Hepatocyte (in vitro differentiated cells): Measurements from ENCODE around the gene NTSR1. TPM values are rescaled to one million over a fixed set of nuclear protein-coding genes. Genes with fewer than 3 reads are reported as not detected.
A peak's percentile ranks its signal among the peaks of the same experiment; 100 is the strongest.

Source experiments
- DNase-seq: peaks from one replicate; pipeline ENCODE4 v3.0.0-alpha.2; 2016; ENCODE audit warnings: low spot score
- H2AFZ ChIP-seq: fragments of 200-600 bp; sonication (generic); 2 replicates; pipeline ENCODE4 v1.6.0; 2016; ENCODE audit warnings: antibody characterized with exemption, mild to moderate bottlenecking
- H3K27ac ChIP-seq: fragments of 200-600 bp; sonication (generic); 2 replicates; pipeline ENCODE4 v1.5.1; 2016; ENCODE audit warnings: mild to moderate bottlenecking
- H3K27me3 ChIP-seq: fragments of 200-600 bp; sonication (generic); 2 replicates; pipeline ENCODE4 v1.6.1; 2016
- H3K36me3 ChIP-seq: fragments of 200-600 bp; sonication (generic); replicated peaks from 2 replicates; pipeline ENCODE4 v1.5.1; 2016; ENCODE audit warnings: low read depth; ENCODE audit not compliant: insufficient read depth
- H3K4me1 ChIP-seq: fragments of 200-600 bp; sonication (generic); 2 replicates; pipeline ENCODE4 v1.5.1; 2016; ENCODE audit warnings: mild to moderate bottlenecking, moderate library complexity; ENCODE audit not compliant: insufficient read depth
- H3K4me2 ChIP-seq: fragments of 200-600 bp; sonication (generic); 2 replicates; pipeline ENCODE4 v1.6.0; 2016
- H3K4me3 ChIP-seq: fragments of 200-600 bp; sonication (generic); 2 replicates; pipeline ENCODE4 v1.5.1; 2016; ENCODE audit warnings: mild to moderate bottlenecking
- H3K79me2 ChIP-seq: fragments of 200-600 bp; sonication (generic); 2 replicates; pipeline ENCODE4 v1.6.0; 2017; ENCODE audit warnings: mild to moderate bottlenecking
- H3K9me2 ChIP-seq: fragments of 200-600 bp; sonication (generic); replicated peaks from 2 replicates; pipeline ENCODE4 v1.6.0; 2017; ENCODE audit warnings: mild to moderate bottlenecking; ENCODE audit not compliant: insufficient read depth
- H3K9me3 ChIP-seq: fragments of 200-600 bp; sonication (generic); 2 replicates; pipeline ENCODE4 v1.5.1; 2016; ENCODE audit warnings: low read depth, mild to moderate bottlenecking
- H4K20me1 ChIP-seq: fragments of 200-600 bp; sonication (generic); 2 replicates; pipeline ENCODE4 v1.6.0; 2016; ENCODE audit warnings: mild to moderate bottlenecking; ENCODE audit not compliant: insufficient read depth, poor library complexity, severe bottlenecking
- CTCF ChIP-seq: fragments of 200-600 bp; sonication (generic); IDR thresholded peaks from 2 replicates; pipeline ENCODE4 v1.5.1; 2016; ENCODE audit warnings: antibody characterized with exemption, mild to moderate bottlenecking; ENCODE audit not compliant: poor library complexity
- EZH2 ChIP-seq: fragments of 200-600 bp; sonication (generic); IDR thresholded peaks from 2 replicates; pipeline ENCODE4 v1.6.1; 2016; ENCODE audit warnings: antibody characterized with exemption, mild to moderate bottlenecking, borderline replicate concordance
- EZH2phosphoT487 ChIP-seq: fragments of 200-600 bp; sonication (generic); IDR thresholded peaks from one replicate; pipeline ENCODE4 v1.6.1; 2018; ENCODE audit warnings: antibody characterized with exemption, mild to moderate bottlenecking, low read depth, moderate library complexity; ENCODE audit not compliant: unreplicated experiment, severe bottlenecking
- WGBS: methylation state at CpG from one replicate; pipeline ENCODE4 v1.1.6; 2016; ENCODE audit warnings: low lambda C conversion rate; ENCODE audit errors: missing lambda C conversion rate; 5-methylcytosine and 5-hydroxymethylcytosine counted together
- polyA plus RNA-seq: library from polyadenylated mRNA; unstranded; fragments of >200 nt; fragmentation: Nextera tagmentation; extraction: Ambion mirVana; gene quantifications from 2 replicates; pipeline ENCODE4 v1.2.1, GENCODE V29; 2016
- total RNA-seq: library from RNA; depleted of rRNA; stranded (reverse); fragments of >200 nt; gene quantifications from 2 replicates; pipeline ENCODE4 v1.2.3, GENCODE V29; 2014

The NTSR1 gene
- total and polyA plus RNA-seq, 2 experiments from 2014 or later = 0.37 TPM; not detected in 1

GRCh38 chr20:62791301-62792181 lies 82.9 kb downstream of the NTSR1 start:
- Histone ChIP-seq H4K20me1 (no peaks in the 10 kb centered on the region), H3K36me3 (no peaks in the 10 kb centered on the region), H3K4me1 (peaks cover 8% of the 10 kb centered on the region), H3K9me2 (no peaks in the 10 kb centered on the region), H2AFZ (no peak overlapping the region), H3K27me3 (no peaks in the 10 kb centered on the region), H3K79me2 (no peaks in the 10 kb centered on the region), H3K9me3 (no peaks in the 10 kb centered on the region), H3K4me2 (peak overlapping the region; percentile 53), H3K27ac (no peak overlapping the region), H3K4me3 (no peak overlapping the region)
- peak; percentile 96 for TF ChIP-seq CTCF
- no peak for TF ChIP-seq EZH2
- DNase-seq = peak; percentile 94
- 37% methylated on average over 23 of the region's 23 CpGs for WGBS

- H3K27ac ChIP-seq = no peak overlapping the region
- peaks cover 12% of the 10 kb centered on the region for H3K4me1 ChIP-seq
- H3K79me2 ChIP-seq = peaks cover 2% of the 10 kb centered on the region
- no peaks in the 10 kb centered on the region for H3K36me3 ChIP-seq
- no peak overlapping the region for H3K4me3 ChIP-seq
- TF ChIP-seq EZH2phosphoT487 (no peak), CTCF (no peak), EZH2 (no peak)
- no peaks in the 10 kb centered on the region for H3K9me3 ChIP-seq
- 81% methylated on average over 9 of the region's 9 CpGs for WGBS
- DNase-seq = no peak
- no peaks in the 10 kb centered on the region for H4K20me1 ChIP-seq
- H3K9me2 ChIP-seq = no peaks in the 10 kb centered on the region
- no peaks in the 10 kb centered on the region for H3K27me3 ChIP-seq
- no peak overlapping the region for H3K4me2 ChIP-seq
- H2AFZ ChIP-seq = no peak overlapping the region
Observed at GRCh38 chr20:62792182-62792939, 83.7 kb downstream of the NTSR1 start.

- TF ChIP-seq EZH2phosphoT487 (no peak), EZH2 (no peak)
- WGBS = 89% methylated on average over 22 of the region's 22 CpGs
- Histone ChIP-seq H3K79me2 (peaks cover 5% of the 10 kb centered on the region), H3K4me1 (peaks cover 20% of the 10 kb centered on the region), H3K9me3 (no peaks in the 10 kb centered on the region), H3K27me3 (no peaks in the 10 kb centered on the region), H3K4me3 (no peak overlapping the region), H3K9me2 (no peaks in the 10 kb centered on the region), H2AFZ (no peak overlapping the region), H3K27ac (no peak overlapping the region), H3K36me3 (no peaks in the 10 kb centered on the region), H3K4me2 (no peak overlapping the region), H4K20me1 (no peaks in the 10 kb centered on the region)
- DNase-seq = no peak
Observed at GRCh38 chr20:62792940-62793756, 84.5 kb downstream of the NTSR1 start.

- H3K79me2 ChIP-seq = peaks cover 5% of the 10 kb centered on the region
- H3K27me3 ChIP-seq = no peaks in the 10 kb centered on the region
- H3K9me2 ChIP-seq = no peaks in the 10 kb centered on the region
- peak overlapping the region; percentile 68 for H3K4me2 ChIP-seq
- no peak for TF ChIP-seq CTCF
- no peak for TF ChIP-seq EZH2
- no peak for TF ChIP-seq EZH2phosphoT487
- WGBS = 70% methylated on average over 7 of the region's 7 CpGs
- no peak overlapping the region for H2AFZ ChIP-seq
- H3K36me3 ChIP-seq = no peaks in the 10 kb centered on the region
- peak overlapping the region; percentile 45 for H3K27ac ChIP-seq
- DNase-seq = no peak
- no peak overlapping the region for H3K4me3 ChIP-seq
- no peaks in the 10 kb centered on the region for H4K20me1 ChIP-seq
- peaks cover 20% of the 10 kb centered on the region for H3K4me1 ChIP-seq
- H3K9me3 ChIP-seq = no peaks in the 10 kb centered on the region
Observed at GRCh38 chr20:62793757-62794006, 85.0 kb downstream of the NTSR1 start.
